ENCODE data around the gene CDK4. TPM values are rescaled to one million over a fixed set of nuclear protein-coding genes. Genes with fewer than 3 reads are reported as not detected.

Gene CDK4
- total and polyA plus RNA-seq, 2 of the 13 experiments (the other 11 are each of a cell fraction or from before 2014, with no cell fraction given), result 191 to 209 TPM

DNA sequence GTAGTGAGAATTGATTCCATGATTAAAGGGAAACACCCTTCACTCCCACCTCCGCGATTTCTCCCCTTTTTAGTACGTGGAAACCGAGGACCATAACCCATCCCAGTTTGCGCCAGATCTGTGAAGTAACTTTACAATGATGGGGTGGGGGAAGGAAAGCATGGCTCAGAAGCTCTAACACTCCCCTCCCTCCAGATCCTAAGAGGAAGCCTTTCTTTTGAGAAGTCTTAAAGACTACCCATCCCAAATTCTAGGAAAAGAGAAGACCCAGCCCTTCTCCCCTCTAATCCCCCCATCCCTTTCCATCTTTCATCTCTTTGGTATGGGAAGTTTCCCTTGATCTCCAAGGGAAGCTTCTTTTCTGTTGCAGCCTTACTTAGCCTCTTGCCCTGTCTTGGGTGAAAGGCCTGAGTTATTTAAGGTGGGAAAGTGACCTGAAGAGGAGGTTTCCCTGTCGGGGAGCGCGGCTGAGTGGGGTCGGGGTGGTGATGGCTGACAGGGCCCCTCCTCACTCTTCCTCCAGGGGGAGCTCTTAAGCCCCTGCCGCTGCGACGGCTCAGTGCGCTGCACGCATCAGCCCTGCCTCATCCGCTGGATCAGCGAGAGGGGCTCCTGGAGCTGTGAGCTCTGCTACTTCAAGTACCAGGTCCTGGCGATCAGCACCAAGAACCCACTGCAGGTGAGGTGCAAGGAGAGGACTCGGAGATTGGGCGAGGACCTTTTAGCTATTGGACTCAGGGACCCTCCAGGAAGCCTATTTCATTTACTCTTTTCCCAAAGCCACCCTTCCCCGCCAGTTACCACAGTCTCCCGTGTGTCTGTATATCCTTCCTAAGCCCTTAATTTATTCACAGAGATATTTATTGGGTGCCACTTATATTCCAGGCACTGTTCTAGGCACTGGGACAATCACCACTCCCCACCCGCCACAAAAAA lies 4.6 kb upstream of the CDK4 start (continued):
- TF ChIP-seq, protein P1, sequence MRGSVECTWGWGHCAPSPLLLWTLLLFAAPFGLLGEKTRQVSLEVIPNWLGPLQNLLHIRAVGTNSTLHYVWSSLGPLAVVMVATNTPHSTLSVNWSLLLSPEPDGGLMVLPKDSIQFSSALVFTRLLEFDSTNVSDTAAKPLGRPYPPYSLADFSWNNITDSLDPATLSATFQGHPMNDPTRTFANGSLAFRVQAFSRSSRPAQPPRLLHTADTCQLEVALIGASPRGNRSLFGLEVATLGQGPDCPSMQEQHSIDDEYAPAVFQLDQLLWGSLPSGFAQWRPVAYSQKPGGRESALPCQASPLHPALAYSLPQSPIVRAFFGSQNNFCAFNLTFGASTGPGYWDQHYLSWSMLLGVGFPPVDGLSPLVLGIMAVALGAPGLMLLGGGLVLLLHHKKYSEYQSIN (CRISPR knock-in tag; IDR thresholded peaks at IDR 0.05; ENCODE audit: borderline replicate concordance), result no peak
- TF ChIP-seq KDM6A (CRISPR knock-in tag; IDR thresholded peaks at IDR 0.05; ENCODE audit: low read depth) (no peak), NONO (IDR thresholded peaks at IDR 0.05) (no peak), NONO (CRISPR knock-in tag; conservative IDR thresholded peaks at IDR 0.05) (no peak), NFIB (CRISPR knock-in tag; IDR thresholded peaks at IDR 0.05; ENCODE audit: borderline replicate concordance) (no peak), GATAD1 (CRISPR knock-in tag; IDR thresholded peaks at IDR 0.05) (peak; percentile 50; the same call in 1 of the 2 replicates), SSRP1 (CRISPR knock-in tag; IDR thresholded peaks at IDR 0.05) (no peak), KMT2B (CRISPR knock-in tag; IDR thresholded peaks at IDR 0.05) (0 out of 2 replicates have a peak, but pooled peaks have one; percentile 50), SIX4 (CRISPR knock-in tag; IDR thresholded peaks at IDR 0.05) (no peak), MXD4 (CRISPR knock-in tag; IDR thresholded peaks at IDR 0.05) (no peak), HES4 (CRISPR knock-in tag; IDR thresholded peaks at IDR 0.05; ENCODE audit: borderline replicate concordance) (0 out of 2 replicates have a peak, but pooled peaks have one; percentile 40), ZNF564 (CRISPR knock-in tag; IDR thresholded peaks at IDR 0.05) (no peak), MTA3 (CRISPR knock-in tag; IDR thresholded peaks at IDR 0.05) (no peak), TCF12 (IDR thresholded peaks at IDR 0.05) (no peak), TCF12 (CRISPR knock-in tag; IDR thresholded peaks at IDR 0.05) (no peak), ZBTB38 (CRISPR knock-in tag; IDR thresholded peaks at IDR 0.05) (peak; percentile 89), ZSCAN25 (CRISPR knock-in tag; IDR thresholded peaks at IDR 0.05) (peak; percentile 68)
- TF ChIP-seq, protein P2, sequence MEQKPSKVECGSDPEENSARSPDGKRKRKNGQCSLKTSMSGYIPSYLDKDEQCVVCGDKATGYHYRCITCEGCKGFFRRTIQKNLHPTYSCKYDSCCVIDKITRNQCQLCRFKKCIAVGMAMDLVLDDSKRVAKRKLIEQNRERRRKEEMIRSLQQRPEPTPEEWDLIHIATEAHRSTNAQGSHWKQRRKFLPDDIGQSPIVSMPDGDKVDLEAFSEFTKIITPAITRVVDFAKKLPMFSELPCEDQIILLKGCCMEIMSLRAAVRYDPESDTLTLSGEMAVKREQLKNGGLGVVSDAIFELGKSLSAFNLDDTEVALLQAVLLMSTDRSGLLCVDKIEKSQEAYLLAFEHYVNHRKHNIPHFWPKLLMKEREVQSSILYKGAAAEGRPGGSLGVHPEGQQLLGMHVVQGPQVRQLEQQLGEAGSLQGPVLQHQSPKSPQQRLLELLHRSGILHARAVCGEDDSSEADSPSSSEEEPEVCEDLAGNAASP (CRISPR knock-in tag; IDR thresholded peaks at IDR 0.05; ENCODE audit: borderline replicate concordance), result no peak
- TF ChIP-seq, protein P3, sequence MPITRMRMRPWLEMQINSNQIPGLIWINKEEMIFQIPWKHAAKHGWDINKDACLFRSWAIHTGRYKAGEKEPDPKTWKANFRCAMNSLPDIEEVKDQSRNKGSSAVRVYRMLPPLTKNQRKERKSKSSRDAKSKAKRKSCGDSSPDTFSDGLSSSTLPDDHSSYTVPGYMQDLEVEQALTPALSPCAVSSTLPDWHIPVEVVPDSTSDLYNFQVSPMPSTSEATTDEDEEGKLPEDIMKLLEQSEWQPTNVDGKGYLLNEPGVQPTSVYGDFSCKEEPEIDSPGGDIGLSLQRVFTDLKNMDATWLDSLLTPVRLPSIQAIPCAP (CRISPR knock-in tag; IDR thresholded peaks at IDR 0.05; ENCODE audit: low read depth), result no peak
- TF ChIP-seq, protein P4, sequence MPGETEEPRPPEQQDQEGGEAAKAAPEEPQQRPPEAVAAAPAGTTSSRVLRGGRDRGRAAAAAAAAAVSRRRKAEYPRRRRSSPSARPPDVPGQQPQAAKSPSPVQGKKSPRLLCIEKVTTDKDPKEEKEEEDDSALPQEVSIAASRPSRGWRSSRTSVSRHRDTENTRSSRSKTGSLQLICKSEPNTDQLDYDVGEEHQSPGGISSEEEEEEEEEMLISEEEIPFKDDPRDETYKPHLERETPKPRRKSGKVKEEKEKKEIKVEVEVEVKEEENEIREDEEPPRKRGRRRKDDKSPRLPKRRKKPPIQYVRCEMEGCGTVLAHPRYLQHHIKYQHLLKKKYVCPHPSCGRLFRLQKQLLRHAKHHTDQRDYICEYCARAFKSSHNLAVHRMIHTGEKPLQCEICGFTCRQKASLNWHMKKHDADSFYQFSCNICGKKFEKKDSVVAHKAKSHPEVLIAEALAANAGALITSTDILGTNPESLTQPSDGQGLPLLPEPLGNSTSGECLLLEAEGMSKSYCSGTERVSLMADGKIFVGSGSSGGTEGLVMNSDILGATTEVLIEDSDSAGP (CRISPR knock-in tag; IDR thresholded peaks at IDR 0.05; ENCODE audit: borderline replicate concordance), result peak; percentile 58; the same call in 1 of the 2 replicates
